ENCODE data around the gene SRBD1.

SRBD1 gene

DNA sequence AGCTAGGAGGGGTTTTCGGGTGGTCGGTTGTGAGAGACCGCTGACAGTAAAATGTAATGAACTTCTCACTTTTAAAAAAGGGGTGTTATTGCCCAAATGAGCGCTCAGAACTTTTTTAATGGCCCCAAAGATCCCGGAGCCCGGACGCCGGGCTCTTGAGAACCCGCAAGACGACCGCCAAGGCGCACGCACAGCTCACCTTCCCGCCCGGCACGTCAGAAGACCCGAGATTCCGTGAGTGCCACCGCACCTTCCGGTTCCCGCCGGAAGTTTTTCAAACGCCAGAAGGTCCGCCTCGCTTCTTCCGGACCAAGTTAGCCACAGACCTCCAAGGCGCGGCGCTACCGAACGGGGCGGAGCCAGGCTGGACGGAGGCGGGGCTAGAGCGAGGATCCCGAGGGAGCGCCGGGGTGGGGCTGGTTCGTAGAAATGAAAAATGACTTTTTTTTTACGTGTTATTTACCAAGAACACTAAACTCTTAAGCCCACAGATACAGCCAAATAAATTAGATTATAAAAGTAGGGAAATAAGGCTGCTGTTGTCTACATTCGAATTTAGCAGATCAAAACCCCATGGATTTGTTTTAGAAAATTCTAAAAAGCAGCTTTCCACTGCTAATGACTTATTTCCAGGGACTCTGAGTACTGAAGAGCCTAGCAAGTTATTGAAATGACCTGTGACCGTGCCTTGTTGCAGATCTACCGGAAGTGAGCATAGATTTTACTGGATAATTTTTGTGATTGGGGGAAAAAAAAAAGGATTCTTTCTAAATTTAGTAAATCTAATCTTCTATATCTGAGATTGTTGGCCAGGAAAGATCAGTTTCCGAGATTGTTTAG, at the start of gene SRBD1:
Gene SRBD1, minus strand, starts transcription at position 248 of the 840 bp plus-strand sequence. CDS start 5,826 bp downstream, outside the sequence.
- DNase-seq (ENCODE audit: low read depth) = peak; percentile 93

- no peak for DNase-seq (ENCODE audit: low read depth)
These were observed 43.2 kb upstream of the SRBD1 start for GRCh38 chr2:45654250-45654649.

DNA sequence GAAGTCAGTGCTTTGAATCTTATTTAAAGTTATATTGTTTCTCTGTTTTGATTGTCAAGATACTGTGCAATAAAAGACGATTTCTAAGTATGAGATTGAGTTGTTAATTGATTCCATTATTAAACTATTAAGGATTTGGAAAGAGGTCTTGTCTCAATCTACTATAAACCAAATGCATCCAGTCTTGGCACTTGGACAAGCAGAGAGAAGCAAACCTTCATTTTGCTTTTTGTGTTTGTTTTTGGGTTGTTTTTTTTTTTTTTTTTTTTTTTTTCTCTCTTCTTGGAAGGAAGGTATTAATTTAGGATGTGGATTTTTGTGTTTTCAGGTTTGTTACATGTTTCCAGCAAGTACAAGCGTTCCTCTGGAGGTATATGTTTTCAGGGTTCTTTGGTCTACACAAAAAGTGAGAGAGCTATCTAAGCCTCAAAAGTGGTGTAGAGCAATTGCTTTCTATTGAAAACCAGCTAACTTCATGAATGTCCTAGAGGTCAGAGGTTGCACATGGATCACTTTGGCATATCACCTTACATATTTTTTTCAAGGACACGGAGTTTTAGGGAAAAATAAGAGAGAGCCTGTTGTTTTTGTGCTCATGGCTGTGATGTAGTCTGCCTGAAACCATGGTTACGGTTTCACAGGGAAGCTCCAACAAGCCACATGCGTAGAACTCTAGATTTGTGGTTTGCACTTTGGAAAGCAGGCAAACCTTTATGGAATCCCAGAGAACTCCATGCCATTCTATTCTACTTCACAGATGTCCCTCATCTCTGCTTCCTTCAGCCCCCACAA, 42.3 kb upstream of the SRBD1 start:
- DNase-seq (ENCODE audit: low read depth) = peak; percentile 14

GRCh38 chr2:45652090-45653031, 41.3 kb upstream of the SRBD1 start:
- peak; percentile 68 for DNase-seq (ENCODE audit: low read depth)

GRCh38 chr2:45651415-45652089, 40.5 kb upstream of the SRBD1 start, which contains the start of gene PRKCE:
PRKCE (plus strand) TSS chr2:45651675.
- DNase-seq (ENCODE audit: low read depth) = no peak

GRCh38 chr2:45650851-45651414, 39.9 kb upstream of the SRBD1 start:
- DNase-seq (ENCODE audit: low read depth) = peak; percentile 96

DNA sequence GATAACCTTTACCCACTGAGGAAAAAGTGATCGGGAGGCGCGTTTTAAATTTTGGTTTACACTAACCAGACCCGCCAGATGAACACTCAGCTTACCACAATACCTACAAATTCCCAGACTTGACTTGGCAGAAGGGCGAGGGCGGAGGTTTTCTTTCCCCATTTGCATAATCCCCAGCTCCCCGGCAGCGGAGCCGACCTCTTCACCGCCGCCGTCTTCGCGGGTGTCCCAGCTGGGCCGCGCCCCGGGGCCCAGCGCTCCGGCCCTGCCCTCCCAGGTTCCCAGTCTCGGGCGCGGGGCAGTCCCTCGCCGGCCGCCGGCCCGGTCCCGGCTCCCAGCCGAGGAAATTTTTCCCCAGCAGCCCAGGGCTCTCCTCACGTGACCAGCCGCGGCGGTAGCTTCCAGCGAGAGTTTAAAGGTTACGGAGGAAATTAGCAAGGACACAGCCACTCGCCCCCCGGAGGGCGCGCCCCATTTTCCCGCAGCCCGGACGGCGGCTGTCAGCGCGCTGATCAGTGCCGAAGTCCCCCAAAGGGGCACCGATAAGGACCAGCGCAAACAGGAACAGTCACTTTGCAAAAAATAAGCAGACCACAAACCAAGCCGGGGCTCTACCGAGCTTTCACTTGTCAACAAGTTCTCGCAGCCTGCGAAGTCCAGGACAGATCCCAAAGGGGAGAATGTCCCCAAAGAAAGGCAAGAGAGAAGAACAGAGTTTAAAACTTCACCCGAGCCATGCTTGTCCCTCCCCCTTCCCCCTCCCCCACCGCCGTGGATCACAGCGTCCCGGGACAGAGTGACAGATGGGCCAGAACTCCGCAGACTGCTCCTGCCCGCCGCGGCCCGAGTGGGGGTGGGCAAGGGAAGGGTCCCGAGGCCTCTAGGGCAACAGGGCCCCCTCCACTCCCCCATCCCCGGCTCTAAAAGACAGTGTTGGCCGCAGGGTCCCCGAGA, 39.1 kb upstream of the SRBD1 start:
- peak; percentile 61 for DNase-seq (ENCODE audit: low read depth)

GRCh38 chr2:45649462-45649857, 38.4 kb upstream of the SRBD1 start:
- peak; percentile 27 for DNase-seq (ENCODE audit: low read depth)

GRCh38 chr2:45648636-45649035, 37.6 kb upstream of the SRBD1 start:
- DNase-seq (ENCODE audit: low read depth) = no peak

DNA sequence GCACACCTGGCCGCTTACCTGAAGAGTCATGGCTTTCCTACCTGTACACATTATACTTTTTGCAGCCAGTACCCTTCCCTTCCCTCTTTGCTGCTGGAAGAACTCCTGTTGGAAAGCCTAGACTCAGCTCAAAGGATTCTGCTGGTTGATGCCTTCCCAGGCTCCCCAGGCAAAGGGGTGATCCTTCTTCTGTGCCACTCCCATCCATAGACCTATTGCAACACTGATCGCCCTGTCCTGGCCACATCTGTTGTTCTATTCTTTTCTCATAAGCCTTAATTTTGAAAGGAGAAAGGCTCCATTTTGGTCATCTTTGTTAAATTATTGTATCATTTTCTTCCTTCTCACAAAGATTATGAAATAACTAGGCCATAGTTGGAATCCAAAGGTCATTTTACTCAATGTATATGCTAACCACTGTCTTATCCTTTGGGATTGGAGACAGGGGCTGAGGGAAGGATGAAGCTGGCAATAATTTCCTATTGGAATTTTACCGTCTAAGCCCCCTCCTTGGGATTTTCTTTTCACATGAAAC, 37.0 kb upstream of the SRBD1 start:
- no peak for DNase-seq (ENCODE audit: low read depth)

- no peak for DNase-seq (ENCODE audit: low read depth)
These were observed 36.3 kb upstream of the SRBD1 start for GRCh38 chr2:45647356-45647755.

DNA sequence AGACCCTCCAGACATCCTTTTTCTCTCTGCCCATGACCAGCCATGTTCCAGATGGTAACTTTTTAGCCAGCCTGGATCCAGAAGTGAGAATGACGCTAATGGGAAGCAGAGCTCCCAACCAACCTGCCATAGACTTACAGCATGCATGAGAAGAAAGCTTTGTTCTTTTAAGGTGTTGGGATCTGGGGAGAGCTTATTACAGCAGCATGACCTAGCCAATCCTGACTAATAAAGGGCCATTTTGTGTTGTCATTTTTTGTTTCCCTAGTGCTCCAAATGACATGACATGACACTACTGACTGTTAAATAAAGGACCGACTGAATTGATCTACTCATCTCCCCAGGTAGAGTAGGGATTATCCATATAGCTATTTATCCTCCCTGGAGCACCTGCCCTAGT, 35.2 kb upstream of the SRBD1 start:
- no peak for DNase-seq (ENCODE audit: low read depth)

DNA sequence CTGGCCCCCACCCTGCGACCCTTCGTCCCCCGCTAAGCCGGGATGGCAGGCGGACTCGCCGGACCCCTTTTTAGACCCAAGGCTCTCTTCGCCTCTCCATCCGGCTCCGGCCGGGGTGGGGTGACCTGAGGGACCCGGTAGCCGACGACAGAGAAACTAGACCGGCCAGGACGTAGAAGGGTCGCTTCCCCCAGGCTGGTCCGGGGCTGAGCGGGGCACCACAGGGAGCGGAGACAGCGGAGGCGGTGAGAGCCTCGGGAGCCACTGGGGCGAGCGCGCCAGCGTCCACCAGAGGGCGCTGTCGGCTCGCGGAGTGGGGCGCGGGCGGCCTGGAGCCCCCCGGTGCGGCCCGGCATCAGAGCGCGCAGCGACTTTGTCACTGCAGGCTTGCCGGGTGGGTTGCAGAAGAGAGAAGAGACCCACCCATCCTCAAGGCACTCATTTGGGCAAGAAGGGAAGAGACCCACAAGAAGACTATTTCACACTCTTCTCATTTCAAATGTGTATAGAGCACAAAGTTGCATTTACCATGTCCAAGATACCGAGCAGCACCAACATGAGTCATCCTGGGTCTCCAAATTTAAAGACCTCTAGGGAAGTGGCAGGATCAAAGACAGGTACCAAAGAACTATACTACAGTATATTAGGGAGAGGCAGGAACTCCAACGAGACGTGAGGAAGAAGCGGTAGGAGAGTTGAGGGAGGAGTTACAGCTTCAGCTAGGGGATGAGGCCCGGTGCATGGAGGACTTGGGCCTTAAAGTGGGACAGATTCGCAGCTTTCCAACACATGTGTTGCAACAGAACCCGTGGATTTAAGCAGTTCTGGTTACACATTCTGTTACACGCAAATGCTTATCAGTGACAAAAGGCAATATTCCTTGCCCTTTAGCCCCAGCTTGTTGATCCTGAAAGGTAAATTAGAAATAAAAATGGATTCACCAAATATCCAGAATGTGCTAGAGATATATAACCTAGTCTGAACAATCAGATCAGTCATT, 32.8 kb upstream of the SRBD1 start:
- DNase-seq (ENCODE audit: low read depth) = peak; percentile 65

GRCh38 chr2:45643095-45643494, 32.0 kb upstream of the SRBD1 start:
- DNase-seq (ENCODE audit: low read depth) = peak; percentile 32

- DNase-seq (ENCODE audit: low read depth) = peak; percentile 11
These were observed 29.5 kb upstream of the SRBD1 start for GRCh38 chr2:45640576-45640975.

GRCh38 chr2:45637440-45637839, 26.4 kb upstream of the SRBD1 start:
- peak; percentile 52 for DNase-seq (ENCODE audit: low read depth)

GRCh38 chr2:45636008-45636407, 24.9 kb upstream of the SRBD1 start:
- no peak for DNase-seq (ENCODE audit: low read depth)

- DNase-seq (ENCODE audit: low read depth) = no peak
These were observed 23.2 kb upstream of the SRBD1 start for GRCh38 chr2:45634223-45634622.

All from EH (cell line).